ENCODE measurements around the gene RIPK3.

Gene RIPK3

DNA sequence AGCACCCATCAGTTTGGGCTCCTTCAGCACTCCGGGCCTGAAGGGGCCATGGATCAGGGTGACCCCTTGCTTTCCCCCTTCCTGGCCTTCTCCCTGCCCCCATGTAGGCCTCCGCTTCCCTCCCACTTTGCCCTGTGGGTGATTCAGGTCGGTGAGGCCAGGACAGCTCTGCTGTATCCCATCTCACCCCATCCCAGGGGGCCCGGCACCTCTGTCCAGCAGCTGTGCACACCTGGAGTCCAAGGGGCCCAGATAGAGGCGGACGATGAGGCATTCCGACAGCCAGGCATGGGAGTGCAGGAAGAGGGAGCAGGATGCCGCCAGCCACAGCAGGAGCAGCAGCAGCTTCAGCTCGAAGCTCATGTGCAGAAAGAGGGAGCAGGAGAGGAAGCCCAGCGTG is 17.1 kb downstream of the RIPK3 start:
- DNase-seq (ENCODE audit: low read depth in 2 of 2), result no peak

DNA sequence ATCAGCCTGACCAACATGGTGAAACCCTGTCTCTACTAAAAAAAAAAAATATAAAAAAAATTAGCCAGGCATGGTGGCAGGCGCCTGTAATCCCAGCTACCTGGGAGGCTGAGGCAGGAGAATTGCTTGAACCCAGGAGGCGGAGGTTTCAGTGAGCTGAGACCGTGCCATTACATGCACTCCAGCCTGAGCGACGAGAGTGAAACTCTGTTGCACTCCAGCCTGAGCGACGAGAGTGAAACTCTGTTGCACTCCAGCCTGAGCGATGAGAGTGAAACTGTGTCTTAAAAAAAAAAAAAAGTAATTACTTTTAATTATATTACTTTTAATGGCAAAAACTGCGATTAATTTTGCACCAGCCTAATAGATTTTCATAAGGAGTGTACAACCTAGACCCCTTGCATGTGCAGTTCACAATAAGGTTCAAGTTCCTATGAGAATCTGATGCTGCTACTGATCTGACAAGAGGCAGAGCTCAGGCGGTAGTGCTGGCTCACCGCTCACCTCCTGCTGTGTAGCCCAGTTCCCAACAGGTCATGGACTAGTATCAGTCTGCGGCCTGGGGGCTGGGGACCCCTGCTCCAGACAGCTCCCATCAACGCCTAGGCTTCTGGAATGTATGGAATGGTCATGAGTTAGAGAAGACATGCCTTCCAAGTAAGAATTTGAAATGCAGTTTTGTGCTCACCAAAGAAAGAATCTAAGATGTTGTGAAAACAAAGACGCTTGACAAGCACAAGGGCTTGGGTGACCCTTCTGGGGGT is 18.4 kb downstream of the RIPK3 start:
- no peak for DNase-seq (ENCODE audit: low read depth in 2 of 2)

DNA sequence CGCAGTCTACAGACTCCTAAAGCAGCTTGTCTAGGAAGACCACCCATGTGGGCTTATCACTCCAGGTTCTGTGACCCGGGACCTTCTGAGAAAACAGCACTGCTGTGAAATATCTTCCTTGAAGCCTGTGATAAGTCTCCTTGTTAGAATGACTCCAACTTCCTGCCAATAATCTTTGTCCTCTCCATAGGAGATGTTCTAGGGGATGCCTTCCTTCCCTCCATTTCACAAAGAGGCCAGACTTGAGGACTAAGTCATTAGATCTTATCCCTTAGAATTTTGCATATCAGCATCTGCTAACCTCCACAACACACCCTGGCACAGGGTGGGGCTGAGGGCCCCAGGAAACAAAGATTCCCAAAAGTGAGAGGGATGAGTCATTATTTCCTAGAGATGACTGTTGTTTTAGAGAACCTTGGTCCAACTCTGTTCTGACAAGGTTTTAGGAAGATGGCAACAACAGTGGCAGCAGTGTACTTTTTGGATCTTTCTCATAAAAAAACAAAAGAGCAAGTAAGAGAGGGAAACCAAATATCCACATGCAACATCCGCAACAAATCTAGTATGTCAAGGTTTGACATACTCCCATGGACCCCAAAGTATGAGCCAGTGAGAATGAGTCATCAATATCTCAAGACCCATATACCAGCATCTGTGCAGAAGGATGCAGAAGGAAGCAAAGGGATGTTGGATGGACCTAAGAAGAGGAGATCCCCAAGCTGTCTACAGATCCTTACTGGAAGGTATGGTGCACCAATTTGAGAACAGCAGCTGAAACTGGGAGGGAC is 22.5 kb downstream of the RIPK3 start:
- no peak for DNase-seq (ENCODE audit: low read depth in 2 of 2)

DNA sequence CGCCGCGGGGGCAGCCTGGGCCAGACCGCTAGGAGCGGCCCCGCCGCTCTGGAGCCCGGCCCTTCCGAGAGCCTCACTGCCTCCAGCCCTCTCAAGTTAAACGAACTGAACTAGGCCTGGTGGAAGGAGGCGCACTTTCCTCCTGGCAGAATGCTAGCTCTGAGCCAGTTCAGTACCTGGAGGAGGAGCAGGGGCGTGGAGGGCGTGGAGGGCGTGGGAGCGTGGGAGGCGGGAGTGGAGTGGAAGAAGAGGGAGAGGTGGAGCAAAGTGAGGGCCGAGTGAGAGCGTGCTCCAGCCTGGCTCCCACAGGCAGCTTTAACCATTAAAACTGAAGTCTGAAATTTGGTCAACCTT is 23.2 kb downstream of the RIPK3 start:
- DNase-seq (ENCODE audit: low read depth in 2 of 2), result no peak

DNA sequence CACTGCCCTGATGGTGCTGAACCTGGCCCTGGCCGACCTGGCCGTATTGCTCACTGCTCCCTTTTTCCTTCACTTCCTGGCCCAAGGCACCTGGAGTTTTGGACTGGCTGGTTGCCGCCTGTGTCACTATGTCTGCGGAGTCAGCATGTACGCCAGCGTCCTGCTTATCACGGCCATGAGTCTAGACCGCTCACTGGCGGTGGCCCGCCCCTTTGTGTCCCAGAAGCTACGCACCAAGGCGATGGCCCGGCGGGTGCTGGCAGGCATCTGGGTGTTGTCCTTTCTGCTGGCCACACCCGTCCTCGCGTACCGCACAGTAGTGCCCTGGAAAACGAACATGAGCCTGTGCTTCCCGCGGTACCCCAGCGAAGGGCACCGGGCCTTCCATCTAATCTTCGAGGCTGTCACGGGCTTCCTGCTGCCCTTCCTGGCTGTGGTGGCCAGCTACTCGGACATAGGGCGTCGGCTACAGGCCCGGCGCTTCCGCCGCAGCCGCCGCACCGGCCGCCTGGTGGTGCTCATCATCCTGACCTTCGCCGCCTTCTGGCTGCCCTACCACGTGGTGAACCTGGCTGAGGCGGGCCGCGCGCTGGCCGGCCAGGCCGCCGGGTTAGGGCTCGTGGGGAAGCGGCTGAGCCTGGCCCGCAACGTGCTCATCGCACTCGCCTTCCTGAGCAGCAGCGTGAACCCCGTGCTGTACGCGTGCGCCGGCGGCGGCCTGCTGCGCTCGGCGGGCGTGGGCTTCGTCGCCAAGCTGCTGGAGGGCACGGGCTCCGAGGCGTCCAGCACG is 23.8 kb downstream of the RIPK3 start:
- DNase-seq (ENCODE audit: low read depth in 2 of 2), result no peak

DNA sequence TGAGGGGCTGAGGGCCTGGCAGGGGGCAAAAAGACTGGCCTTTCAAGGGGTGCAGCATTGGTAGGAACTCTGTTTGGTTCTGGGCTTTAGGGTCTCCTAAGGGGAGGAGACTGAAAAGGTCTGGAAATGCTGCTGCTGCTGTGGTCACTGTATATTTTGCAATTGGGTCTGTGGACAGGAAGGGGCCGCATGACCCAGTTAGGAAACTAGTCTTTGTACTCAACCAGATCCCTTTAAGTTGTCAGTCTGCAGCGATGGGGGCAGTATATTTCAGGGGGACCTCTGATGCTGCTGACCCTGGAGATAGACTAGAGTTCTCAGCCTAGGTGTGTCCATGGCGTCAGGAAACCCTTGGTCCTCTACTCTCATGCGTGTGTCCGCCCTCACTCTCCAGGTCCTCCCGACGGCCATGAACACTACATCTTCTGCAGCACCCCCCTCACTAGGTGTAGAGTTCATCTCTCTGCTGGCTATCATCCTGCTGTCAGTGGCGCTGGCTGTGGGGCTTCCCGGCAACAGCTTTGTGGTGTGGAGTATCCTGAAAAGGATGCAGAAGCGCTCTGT is 24.5 kb downstream of the RIPK3 start:
- no peak for DNase-seq (ENCODE audit: low read depth in 2 of 2)

DNA sequence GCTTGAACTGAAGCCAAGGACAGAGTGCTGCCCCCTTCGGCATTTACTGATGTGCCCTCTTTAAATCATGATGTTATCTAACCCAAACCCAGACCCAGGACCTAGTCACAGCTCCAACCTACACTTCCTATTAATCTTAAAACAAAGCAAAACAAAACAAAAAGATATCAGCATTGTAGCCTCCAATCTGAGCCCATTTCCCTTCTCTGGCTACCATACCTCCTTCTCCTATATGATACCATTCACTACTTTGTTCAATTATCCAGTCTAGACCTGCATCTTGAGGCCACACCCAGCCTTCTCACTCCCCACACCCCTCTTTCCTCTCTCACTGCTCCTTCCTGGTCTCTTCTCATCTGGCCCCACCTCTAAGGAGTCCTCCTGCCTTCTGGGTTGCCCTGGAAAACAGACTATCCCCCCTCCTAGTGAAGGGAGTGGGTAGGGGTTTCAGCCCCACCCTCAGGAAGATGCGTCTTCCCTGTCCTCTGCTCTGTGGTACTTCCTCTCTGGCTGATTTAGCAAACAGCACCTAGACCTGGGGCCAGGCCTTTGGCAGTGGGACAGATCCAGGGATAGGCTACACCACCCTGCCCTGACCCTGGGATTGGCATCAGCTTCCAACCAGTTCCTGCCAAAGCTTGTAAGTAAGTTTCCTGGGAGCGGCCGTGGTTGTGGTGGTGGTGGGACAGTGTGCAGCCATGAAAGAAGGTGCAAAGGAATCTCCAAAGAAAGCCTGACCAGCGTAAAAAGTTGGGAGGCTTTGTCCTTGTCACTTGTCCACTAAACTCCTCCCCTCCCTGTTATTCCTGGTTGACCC is 25.2 kb downstream of the RIPK3 start:
- DNase-seq (ENCODE audit: low read depth in 2 of 2), result no peak

DNA sequence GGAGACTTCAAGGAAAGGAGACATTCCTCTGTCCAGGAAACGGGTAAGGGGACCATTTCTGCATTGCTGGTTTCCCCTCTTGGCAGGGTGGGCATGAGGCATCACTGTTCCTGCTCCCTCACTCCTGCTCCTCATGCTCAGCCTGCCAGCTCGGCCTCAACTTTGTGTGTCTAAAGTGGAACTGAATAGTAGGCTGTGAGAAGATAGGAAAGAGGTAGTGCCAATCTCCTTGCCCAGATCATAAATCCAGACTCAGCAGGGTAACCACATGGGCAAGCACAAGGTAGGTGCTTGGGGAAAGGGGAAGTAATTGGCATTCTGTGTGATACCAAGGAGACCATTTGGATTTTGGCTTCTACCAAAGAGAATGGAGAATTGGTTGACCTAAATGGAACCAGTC is 25.9 kb downstream of the RIPK3 start:
- DNase-seq (ENCODE audit: low read depth in 2 of 2), result no peak

DNA sequence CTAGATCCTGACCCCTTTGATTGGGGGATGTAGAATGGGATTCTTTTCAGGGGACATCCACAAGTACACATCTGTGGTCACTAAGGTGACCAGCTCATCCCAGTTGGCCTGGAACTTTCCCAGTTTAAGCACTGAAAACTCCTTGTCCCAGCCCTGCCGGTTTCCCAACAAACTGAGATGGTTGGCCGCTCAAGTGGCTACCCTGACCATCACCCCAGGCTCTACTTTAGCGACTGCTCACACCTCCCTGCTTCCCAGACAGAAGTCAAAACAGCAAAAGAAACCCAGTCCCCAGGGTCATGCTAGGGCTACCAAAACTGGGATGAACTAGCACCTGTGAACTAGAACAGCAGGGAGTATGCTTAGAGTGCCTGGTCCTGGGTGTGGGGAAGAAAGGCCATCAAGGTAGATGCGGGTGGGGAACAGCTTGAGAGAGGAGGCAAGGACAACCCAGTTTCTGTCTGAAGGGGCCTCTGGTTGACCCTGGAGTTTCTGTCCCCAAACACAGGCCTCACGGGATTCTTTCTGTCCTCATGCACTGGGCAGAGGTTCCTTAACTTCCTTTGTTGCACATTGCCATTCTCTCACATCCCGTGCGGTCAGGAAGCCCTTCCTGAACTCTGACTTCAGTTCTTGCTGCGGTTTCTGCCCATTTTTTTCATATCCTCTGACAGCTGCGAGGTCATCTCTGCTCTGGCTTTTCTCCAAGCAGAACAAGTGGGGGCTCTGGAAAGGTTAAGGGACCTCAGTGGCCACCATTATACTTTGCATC is 26.9 kb downstream of the RIPK3 start:
- no peak for DNase-seq (ENCODE audit: low read depth in 2 of 2)

DNA sequence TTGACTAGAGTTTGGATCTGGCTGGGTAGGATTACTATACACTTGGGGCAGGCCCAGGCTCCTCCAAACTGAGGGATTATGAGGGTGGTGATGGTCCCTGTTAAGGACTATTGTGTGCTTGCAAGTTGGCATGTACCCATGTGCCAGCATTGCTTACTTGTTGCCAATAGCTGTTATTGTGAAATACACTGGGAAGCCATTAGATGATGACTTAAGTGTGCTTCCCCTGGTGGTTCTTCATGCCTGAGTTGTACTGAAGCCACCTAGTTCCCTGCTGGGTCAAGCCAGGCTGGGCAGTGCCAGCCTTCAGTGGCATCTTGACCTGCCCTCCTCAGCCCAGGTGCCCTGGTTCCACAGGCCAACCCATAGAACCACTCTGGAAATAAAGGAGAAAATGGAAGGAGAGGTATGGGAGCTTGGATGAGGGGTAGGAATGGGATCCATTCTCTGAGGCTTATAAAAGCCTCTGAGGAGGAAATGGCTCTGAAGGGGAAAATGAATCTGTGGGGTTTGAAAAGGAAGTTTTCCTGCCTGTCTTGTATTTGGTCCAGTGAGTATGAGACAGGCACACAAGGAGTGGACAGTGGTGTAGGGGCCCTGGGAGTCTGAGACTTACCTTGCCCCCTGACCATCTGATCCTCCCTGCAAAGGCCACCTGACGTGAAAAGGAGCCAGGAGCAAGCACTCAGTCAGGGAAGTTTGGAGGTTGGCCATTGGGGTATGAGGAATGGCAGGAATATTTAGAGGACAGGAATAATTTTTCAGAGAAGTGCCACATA is 27.8 kb downstream of the RIPK3 start:
- DNase-seq (ENCODE audit: low read depth in 2 of 2), result no peak

DNA sequence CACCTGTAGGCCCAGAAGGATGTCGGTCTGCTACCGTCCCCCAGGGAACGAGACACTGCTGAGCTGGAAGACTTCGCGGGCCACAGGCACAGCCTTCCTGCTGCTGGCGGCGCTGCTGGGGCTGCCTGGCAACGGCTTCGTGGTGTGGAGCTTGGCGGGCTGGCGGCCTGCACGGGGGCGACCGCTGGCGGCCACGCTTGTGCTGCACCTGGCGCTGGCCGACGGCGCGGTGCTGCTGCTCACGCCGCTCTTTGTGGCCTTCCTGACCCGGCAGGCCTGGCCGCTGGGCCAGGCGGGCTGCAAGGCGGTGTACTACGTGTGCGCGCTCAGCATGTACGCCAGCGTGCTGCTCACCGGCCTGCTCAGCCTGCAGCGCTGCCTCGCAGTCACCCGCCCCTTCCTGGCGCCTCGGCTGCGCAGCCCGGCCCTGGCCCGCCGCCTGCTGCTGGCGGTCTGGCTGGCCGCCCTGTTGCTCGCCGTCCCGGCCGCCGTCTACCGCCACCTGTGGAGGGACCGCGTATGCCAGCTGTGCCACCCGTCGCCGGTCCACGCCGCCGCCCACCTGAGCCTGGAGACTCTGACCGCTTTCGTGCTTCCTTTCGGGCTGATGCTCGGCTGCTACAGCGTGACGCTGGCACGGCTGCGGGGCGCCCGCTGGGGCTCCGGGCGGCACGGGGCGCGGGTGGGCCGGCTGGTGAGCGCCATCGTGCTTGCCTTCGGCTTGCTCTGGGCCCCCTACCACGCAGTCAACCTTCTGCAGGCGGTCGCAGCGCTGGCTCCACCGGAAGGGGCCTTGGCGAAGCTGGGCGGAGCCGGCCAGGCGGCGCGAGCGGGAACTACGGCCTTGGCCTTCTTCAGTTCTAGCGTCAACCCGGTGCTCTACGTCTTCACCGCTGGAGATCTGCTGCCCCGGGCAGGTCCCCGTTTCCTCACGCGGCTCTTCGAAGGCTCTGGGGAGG is 28.9 kb downstream of the RIPK3 start, which contains the start of gene LTB4R:
LTB4R (plus strand) TSS at position 857 of the 959 bp plus-strand sequence. CDS start 4,150 bp downstream, outside the sequence.
- no peak for DNase-seq (ENCODE audit: low read depth in 2 of 2)

DNA sequence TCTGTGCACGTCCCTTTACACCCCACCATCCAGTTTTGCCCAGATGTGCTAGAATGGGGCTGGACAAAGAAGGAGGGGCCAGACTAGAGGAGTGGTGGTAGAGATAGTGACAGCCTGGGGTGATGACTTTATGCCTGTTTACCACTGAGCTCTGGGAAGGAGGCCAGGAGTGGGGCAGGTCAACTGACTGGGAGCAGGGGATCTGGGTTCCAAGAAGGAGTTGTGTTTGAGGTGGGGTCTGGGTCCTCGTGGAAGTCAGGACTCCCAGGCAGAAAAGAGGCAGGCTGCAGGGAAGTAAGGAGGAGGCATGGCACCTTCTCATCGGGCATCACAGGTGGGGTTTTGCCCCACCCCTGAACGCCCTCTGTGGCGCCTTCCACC is 29.5 kb downstream of the RIPK3 start:
- DNase-seq (ENCODE audit: low read depth in 2 of 2), result no peak

DNA sequence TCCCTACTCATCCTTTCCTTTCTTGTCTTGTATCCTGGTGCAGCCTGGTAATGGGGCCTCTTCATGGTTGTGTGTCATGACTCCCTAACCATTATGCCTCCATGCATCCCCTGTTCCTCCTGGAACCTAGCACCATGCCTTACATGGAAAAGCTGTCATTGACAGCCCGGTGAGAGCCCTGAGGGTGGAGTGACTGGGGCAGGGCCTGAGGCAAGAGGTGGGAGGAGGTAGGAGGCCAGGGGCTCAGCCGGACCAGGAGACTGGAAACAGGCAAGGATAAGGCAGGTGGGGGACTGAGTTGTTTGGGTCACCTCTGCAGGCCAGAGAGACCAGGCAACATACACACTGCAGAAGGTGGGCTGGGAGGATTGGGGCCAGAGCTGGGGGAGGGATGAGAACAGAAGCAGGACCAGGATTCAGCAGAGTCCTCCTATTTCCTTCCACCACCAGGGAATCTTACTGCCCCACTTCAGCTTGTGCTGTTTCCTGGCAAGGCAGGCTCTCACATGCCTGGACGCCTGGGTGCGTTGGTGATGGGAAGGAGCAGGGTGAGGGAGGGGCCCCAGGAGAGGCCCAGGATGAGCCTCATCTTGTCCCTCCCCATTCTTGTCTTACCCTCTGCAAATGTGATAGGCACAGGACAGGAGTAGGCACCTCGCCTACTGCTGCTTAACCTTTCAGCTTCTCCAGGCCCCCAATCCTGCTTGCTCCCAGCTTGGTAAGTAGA is 30.1 kb downstream of the RIPK3 start, which contains the start of gene LTB4R2:
LTB4R2 (plus strand) TSS at position 603 of the 727 bp plus-strand sequence. CDS start 525 bp downstream, outside the sequence.
- no peak for DNase-seq (ENCODE audit: low read depth in 2 of 2)

DNA sequence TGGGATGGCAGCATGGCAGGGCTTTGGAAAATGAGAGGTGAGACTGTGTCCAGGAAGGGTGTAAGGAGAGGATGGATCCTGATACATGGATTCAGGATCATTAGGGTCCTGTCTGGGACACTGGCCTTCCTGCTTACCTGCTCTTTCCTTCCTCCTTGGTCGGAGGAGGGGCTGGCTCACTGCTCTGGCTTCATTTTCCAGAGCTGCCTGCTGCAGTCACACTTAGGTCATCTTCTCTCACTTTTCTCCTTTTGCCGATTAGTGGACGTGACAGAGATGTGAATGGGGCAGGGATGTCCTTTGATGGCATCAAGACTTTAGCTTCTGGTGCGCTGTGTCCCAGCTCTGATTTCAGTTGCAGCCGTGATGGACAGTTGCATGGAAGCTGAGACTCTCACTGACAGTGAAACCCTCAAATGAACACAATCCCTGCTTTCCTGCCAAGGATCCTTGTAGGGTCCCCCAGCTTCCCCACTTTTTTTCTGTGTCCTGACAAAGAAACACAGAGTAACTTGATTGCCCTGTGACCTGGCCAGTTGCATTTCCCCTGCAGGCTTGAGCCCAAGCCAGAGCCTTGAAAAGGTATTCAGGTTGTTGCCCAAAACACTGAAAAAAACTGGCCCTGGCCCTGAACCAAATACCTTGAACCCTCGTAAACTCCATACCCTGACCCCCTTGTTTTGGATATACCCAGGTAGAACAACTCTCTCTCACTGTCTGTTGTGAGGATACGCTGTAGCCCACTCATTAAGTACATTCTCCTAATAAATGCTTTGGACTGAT is 31.3 kb downstream of the RIPK3 start:
- no peak for DNase-seq (ENCODE audit: low read depth in 2 of 2)

DNA sequence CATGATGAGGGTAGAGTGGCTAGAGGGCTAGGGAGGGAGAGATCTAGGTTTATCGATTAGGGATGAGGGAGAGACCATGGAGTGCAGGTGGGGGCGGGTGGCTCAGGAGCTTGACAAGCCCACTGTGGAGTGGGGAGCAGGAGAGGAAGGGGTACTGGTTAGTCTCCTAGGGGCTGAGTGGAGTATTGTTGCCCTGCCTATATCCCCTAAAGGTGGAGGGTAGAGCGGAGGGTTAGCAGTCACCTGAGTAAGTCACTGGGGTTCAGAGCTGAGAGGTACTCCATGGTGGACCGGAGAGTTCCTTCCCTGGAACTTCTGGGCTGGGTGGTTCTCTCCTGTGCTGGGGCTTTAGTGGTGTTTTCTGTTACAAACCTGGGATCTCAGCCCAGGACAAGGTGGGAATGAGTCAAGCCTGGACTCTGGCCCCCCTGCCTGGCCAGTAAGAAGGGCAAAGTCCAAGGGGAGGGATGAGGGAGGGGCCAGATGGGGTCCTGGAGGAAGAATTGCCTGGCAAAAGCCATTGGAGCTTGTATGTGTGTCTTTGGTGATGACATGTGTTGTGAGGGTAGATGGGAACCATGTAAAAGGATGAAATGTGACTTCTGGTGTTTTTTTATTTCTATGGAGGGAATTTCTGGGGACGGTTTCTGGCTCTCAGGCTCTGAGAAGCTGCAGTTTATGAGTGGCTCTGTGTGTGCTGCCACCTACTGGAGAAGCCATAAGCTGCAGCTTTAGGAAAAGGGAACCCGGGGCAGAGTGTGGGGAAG is 32.0 kb downstream of the RIPK3 start, which contains the start of gene CIDEB:
CIDEB (minus strand) TSS at position 403 of the 767 bp plus-strand sequence; CDS start at position 284, 119 bp downstream.
- DNase-seq (ENCODE audit: low read depth in 2 of 2), result no peak

DNA sequence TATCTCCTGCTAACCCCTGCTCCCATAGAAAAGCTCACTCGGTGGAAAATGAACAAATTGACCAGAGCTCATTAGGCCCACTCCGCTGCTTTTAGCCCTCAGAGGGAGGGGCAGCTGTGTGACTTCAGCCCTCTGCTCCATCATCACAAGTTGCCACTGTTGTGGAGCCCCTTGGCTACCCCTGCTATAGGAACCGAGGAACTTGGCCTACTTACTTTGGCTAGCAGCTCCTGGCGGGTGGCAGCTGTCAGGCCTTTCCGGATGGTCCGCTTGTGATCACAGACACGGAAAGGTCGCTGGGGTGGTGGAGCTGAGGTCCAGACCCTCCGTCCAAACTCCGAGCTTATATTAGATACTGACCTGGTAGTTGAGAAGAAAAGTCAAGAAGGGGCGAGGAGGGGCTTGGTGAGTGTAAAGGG is 32.6 kb downstream of the RIPK3 start:
- no peak for DNase-seq (ENCODE audit: low read depth in 2 of 2)
